ENCODE results near the gene CORO2B. TPM values are rescaled to one million over a fixed set of nuclear protein-coding genes. Genes with fewer than 3 reads are reported as not detected.

The CORO2B gene
- total and polyA plus RNA-seq, 2 experiments from 2014 or later: 1.6 to 4.6 TPM

GRCh38 chr15:68609629-68610028 is 30.8 kb downstream of the CORO2B start (continued):
- TF ChIP-seq, protein P1, sequence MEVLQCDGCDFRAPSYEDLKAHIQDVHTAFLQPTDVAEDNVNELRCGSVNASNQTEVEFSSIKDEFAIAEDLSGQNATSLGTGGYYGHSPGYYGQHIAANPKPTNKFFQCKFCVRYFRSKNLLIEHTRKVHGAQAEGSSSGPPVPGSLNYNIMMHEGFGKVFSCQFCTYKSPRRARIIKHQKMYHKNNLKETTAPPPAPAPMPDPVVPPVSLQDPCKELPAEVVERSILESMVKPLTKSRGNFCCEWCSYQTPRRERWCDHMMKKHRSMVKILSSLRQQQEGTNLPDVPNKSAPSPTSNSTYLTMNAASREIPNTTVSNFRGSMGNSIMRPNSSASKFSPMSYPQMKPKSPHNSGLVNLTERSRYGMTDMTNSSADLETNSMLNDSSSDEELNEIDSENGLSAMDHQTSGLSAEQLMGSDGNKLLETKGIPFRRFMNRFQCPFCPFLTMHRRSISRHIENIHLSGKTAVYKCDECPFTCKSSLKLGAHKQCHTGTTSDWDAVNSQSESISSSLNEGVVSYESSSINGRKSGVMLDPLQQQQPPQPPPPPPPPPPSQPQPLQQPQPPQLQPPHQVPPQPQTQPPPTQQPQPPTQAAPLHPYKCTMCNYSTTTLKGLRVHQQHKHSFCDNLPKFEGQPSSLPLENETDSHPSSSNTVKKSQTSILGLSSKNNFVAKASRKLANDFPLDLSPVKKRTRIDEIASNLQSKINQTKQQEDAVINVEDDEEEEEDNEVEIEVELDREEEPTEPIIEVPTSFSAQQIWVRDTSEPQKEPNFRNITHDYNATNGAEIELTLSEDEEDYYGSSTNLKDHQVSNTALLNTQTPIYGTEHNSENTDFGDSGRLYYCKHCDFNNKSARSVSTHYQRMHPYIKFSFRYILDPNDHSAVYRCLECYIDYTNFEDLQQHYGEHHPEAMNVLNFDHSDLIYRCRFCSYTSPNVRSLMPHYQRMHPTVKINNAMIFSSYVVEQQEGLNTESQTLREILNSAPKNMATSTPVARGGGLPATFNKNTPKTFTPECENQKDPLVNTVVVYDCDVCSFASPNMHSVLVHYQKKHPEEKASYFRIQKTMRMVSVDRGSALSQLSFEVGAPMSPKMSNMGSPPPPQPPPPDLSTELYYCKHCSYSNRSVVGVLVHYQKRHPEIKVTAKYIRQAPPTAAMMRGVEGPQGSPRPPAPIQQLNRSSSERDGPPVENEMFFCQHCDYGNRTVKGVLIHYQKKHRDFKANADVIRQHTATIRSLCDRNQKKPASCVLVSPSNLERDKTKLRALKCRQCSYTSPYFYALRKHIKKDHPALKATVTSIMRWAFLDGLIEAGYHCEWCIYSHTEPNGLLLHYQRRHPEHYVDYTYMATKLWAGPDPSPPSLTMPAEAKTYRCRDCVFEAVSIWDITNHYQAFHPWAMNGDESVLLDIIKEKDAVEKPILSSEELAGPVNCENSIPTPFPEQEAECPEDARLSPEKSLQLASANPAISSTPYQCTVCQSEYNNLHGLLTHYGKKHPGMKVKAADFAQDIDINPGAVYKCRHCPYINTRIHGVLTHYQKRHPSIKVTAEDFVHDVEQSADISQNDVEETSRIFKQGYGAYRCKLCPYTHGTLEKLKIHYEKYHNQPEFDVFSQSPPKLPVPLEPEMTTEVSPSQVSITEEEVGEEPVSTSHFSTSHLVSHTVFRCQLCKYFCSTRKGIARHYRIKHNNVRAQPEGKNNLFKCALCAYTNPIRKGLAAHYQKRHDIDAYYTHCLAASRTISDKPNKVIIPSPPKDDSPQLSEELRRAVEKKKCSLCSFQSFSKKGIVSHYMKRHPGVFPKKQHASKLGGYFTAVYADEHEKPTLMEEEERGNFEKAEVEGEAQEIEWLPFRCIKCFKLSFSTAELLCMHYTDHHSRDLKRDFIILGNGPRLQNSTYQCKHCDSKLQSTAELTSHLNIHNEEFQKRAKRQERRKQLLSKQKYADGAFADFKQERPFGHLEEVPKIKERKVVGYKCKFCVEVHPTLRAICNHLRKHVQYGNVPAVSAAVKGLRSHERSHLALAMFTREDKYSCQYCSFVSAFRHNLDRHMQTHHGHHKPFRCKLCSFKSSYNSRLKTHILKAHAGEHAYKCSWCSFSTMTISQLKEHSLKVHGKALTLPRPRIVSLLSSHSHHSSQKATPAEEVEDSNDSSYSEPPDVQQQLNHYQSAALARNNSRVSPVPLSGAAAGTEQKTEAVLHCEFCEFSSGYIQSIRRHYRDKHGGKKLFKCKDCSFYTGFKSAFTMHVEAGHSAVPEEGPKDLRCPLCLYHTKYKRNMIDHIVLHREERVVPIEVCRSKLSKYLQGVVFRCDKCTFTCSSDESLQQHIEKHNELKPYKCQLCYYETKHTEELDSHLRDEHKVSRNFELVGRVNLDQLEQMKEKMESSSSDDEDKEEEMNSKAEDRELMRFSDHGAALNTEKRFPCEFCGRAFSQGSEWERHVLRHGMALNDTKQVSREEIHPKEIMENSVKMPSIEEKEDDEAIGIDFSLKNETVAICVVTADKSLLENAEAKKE (CRISPR knock-in tag; IDR thresholded peaks at IDR 0.05): no peak
- TF ChIP-seq POLR2AphosphoS5 (IDR thresholded peaks at IDR 0.05; ENCODE audit: low read depth) (no peak), REST (IDR thresholded peaks at IDR 0.05; ENCODE audit: unreplicated experiment) (no peak), CREB1 (CRISPR knock-in tag; IDR thresholded peaks at IDR 0.05; ENCODE audit: low read depth) (no peak), ETS1 (IDR thresholded peaks at IDR 0.05) (no peak)

Measured in GM23338 (cell line).